H1 (cell line): ENCODE measurements around the gene DNMT3L. TPM values are rescaled to one million over a fixed set of nuclear protein-coding genes. Genes with fewer than 3 reads are reported as not detected.

Experiments used
- CBX8 ChIP-seq: fragments of 300-800, 300-1000 bp; sonication (generic); IDR thresholded peaks from 2 replicates; pipeline ENCODE4 v1.7.1; 2016; ENCODE audit warnings: low read depth, low read length, borderline replicate concordance
- POLR2AphosphoS5 ChIP-seq: IDR thresholded peaks from 2 replicates; pipeline ENCODE4 v1.6.1; 2011; ENCODE audit warnings: low read depth, low read length
- TEAD4 ChIP-seq: IDR thresholded peaks from 2 replicates; pipeline ENCODE4 v1.6.1; 2012; ENCODE audit warnings: low read depth, low read length, inconsistent platforms, mixed read lengths
- polyA plus RNA-seq, 7 experiments: library from polyadenylated mRNA; depleted of rRNA in 3 of 7; stranded (reverse) in 5 of 7; unstranded in 2 of 7; fragments of >200 nt in 5 of 7; fragments of 200-250 nt in 2 of 7; gene quantifications; 1 replicate in 5 of 7; 2 replicates in 1 of 7; 4 replicates in 1 of 7; pipeline versions ENCODE4 v1.2.1 to v1.2.3, GENCODE V29; 2011 to 2013; ENCODE audit warnings: missing spikeins in 2 of 7, mixed read lengths in 2 of 7
- total RNA-seq: library from RNA; stranded (reverse); fragmentation: NEBNext Ultra II Directional; extraction: Animal tissue kit (Norgen Biotek cat#: 25700); gene quantifications from 2 replicates; pipeline ENCODE4 v1.2.1, GENCODE V29; 2021

DNMT3L gene
- total and polyA plus RNA-seq, 2 of the 8 experiments (the other 6 are each of a cell fraction or from before 2014, with no cell fraction given) = 0.06 TPM; not detected in 1

DNA sequence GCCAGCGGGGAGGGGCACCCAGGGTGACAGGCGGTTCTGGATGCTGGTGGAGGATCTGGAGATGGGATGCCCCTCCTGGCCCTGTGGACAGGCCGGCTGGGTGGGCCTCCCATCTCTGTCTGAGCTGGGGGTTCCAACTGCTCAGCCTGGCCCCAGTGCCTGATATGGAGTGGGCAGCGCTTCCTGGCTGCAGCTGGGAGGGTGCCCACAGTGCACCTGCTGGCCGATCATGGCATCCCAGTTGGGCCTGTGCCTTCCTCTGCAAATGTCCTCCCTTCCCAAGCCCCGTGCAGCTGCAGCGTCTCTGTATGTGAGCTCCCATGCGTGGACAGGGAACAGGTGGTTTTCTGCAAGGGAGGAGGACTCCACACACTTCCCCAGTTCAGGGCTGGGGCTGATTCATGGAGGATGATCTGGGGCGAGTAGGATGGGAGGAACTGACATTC is 40.3 kb upstream of the DNMT3L start (continued):
- no peak for TF ChIP-seq TEAD4
- no peak for TF ChIP-seq POLR2AphosphoS5
- no peak for TF ChIP-seq CBX8
